ENCODE measurements around the gene RPH3AL. TPM values are rescaled to one million over a fixed set of nuclear protein-coding genes. Genes with fewer than 3 reads are reported as not detected.

Gene RPH3AL
- total and polyA plus RNA-seq, 10 of the 15 experiments (the other 5 are each of a cell fraction or from before 2014, with no cell fraction given), result 0.04 to 1.2 (median 0.47) TPM; not detected in 2

GRCh38 chr17:306536-307294 is 45.9 kb downstream of the RPH3AL start:
- H4K20me1 ChIP-seq (ENCODE audit: control insufficient read depth, insufficient read depth), result no peaks in the 10 kb centered on the region
- H3K9me3 ChIP-seq (replicated peaks; ENCODE audit: control insufficient read depth, insufficient read depth, low read length), result no peaks in the 10 kb centered on the region
- intact Hi-C loops (cut with micrococcal nuclease; ENCODE audit: unreplicated experiment) (loop anchor here (5.0 kb wide), 1 partner anchor 164 kb away; a partner anchor contains a TSS), in situ Hi-C loops (cut with MboI) (no loop called here)
- no peaks in the 10 kb centered on the region for H3K79me2 ChIP-seq (ENCODE audit: control insufficient read depth, insufficient read depth, low read length)
- ChIA-PET RAD21 (ENCODE audit: unreplicated experiment) (no interaction called here), SMC1A (ENCODE audit: uncharacterized antibody, unreplicated experiment) (no interaction called here), POLR2A (no interaction called here), CTCF (no interaction called here)
- no TSS peak for BruUV-seq (replicated peaks)
- no peaks in the 10 kb centered on the region for H3K27me3 ChIP-seq (replicated peaks in 1 of 2; ENCODE audit: control insufficient read depth in 2 of 2, insufficient read depth in 2 of 2, low read length in 1 of 2)
- DNase-seq (ENCODE audit: low read depth, low spot score) (no peak), ATAC-seq (no peak), FAIRE-seq (no peak)
- no peaks in the 10 kb centered on the region for H3K36me3 ChIP-seq (ENCODE audit: control insufficient read depth in 2 of 2, insufficient read depth in 2 of 2, low read length in 1 of 2)
- no peaks in the 10 kb centered on the region for H3K4me1 ChIP-seq (ENCODE audit: control insufficient read depth, insufficient read depth, low read length)
- H3K27ac ChIP-seq (ENCODE audit: control insufficient read depth, insufficient read depth), result no peak overlapping the region
- H3K4me3 ChIP-seq, result no peak overlapping the region
- H3K4me2 ChIP-seq (ENCODE audit: control insufficient read depth, insufficient read depth), result no peak overlapping the region
- H2AFZ ChIP-seq (ENCODE audit: control insufficient read depth, low read depth, low read length), result no peak overlapping the region
- WGBS (ENCODE audit: insufficient coverage, insufficient replicate concordance, low lambda C conversion rate, missing lambda C conversion rate), result 52% methylated on average over 17 of the region's 26 CpGs
- TF ChIP-seq TCF3 (IDR thresholded peaks at IDR 0.05; ENCODE audit: borderline replicate concordance, insufficient read depth, low read depth, low read length) (no peak), IKZF1 (conservative IDR thresholded peaks at IDR 0.05) (no peak), ZNF217 (IDR thresholded peaks at IDR 0.05) (no peak), YBX1 (IDR thresholded peaks at IDR 0.05) (no peak), KAT2A (conservative IDR thresholded peaks at IDR 0.05; ENCODE audit: control insufficient read depth, low read depth, low read length) (no peak), ATF3 (IDR thresholded peaks at IDR 0.05; ENCODE audit: borderline replicate concordance, extremely low read depth, low read depth, low read length) (no peak), PBX3 (IDR thresholded peaks at IDR 0.05; ENCODE audit: insufficient replicate concordance, low read depth, low read length) (no peak), SMAD1 (IDR thresholded peaks at IDR 0.05; ENCODE audit: low read depth, partially characterized antibody) (no peak), HDGF (IDR thresholded peaks at IDR 0.05) (no peak)
- H3K9ac ChIP-seq (ENCODE audit: control insufficient read depth, insufficient read depth, low read length), result no peak overlapping the region
